Measurements from ENCODE around the gene SMG9. TPM values are rescaled to one million over a fixed set of nuclear protein-coding genes. Genes with fewer than 3 reads are reported as not detected.

Gene SMG9
- total RNA-seq, 2 experiments from 2014 or later = 58.1 to 64.6 TPM

- Mint-ChIP-seq H3K4me3 (peak overlapping the region; percentile 18), H3K36me3 (ENCODE audit: low read depth) (peaks cover 7% of the 10 kb centered on the region), H3K4me1 (peaks cover 46% of the 10 kb centered on the region), H3K27ac (peak overlapping the region; percentile 89), H3K9me3 (no peaks in the 10 kb centered on the region), H3K27me3 (peaks cover 5% of the 10 kb centered on the region)
- POLR2A ChIA-PET = interaction anchor here (0.7 to 9.4 kb wide), 6 partner anchors 9 to 190 kb away, joined by 3 to 152 read pairs (median 10); partner anchors contain the start of genes IRGQ and SMG9
- peak; percentile 65 for DNase-seq
- CTCF ChIA-PET = interaction anchor here (0.6 to 1.9 kb wide), 10 partner anchors 9 to 190 kb away, joined by 3 to 35 read pairs (median 4); partner anchors contain the start of gene ZNF576
Observed at GRCh38 chr19:43784981-43785808, 30.4 kb upstream of the SMG9 start.

- Mint-ChIP-seq H3K4me1 (peaks cover 52% of the 10 kb centered on the region), H3K9me3 (no peaks in the 10 kb centered on the region), H3K27me3 (peaks cover 5% of the 10 kb centered on the region), H3K4me3 (peak overlapping the region; percentile 64), H3K36me3 (ENCODE audit: low read depth) (peaks cover 13% of the 10 kb centered on the region), H3K27ac (peak overlapping the region; percentile 89)
- DNase-seq = peak; percentile 72
- POLR2A ChIA-PET = interaction anchor here (0.7 to 9.4 kb wide), 5 partner anchors 9 to 189 kb away, joined by 3 to 152 read pairs (median 16); partner anchors contain the start of genes IRGQ and SMG9
- CTCF ChIA-PET = interaction anchor here (0.6 to 1.9 kb wide), 9 partner anchors 14 to 190 kb away, joined by 3 to 35 read pairs (median 4); partner anchors contain the start of gene ZNF576
Observed at GRCh38 chr19:43784241-43784980, 29.6 kb upstream of the SMG9 start.

DNA sequence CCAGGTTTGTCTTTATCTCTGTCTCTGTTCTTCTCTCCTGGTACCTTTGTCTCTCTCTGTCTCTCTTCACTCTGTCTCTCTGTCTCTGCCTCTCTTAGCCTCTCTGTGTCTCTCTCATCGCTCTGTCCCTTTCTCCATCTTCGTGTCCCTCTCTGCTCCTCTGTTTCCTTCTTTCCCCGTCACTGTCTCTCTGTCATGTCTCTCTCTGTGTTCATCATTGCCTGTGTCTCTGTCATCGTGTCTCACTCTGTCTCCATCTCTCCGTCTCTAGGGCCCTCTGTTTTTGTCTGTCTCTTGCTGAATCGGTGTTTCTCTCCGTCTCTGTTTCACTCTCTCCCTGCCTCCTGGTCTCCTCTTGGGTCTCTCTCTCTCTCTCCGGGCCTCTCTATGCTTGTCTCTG, 28.9 kb upstream of the SMG9 start:
- Mint-ChIP-seq H3K4me3 (peak overlapping the region; percentile 64), H3K36me3 (ENCODE audit: low read depth) (peaks cover 17% of the 10 kb centered on the region), H3K27ac (peak overlapping the region; percentile 89), H3K4me1 (peaks cover 60% of the 10 kb centered on the region), H3K27me3 (no peaks in the 10 kb centered on the region), H3K9me3 (no peaks in the 10 kb centered on the region)
- ChIA-PET POLR2A (interaction anchor here (2.3 to 9.4 kb wide), 2 partner anchors 16 to 38 kb away, joined by 16 to 152 read pairs; no protein-coding TSS in a partner anchor), CTCF (interaction anchor here (1.4 to 8.6 kb wide), 2 partner anchors 17 to 115 kb away, joined by 3 to 124 read pairs; no protein-coding TSS in a partner anchor)
- DNase-seq = no peak

DNA sequence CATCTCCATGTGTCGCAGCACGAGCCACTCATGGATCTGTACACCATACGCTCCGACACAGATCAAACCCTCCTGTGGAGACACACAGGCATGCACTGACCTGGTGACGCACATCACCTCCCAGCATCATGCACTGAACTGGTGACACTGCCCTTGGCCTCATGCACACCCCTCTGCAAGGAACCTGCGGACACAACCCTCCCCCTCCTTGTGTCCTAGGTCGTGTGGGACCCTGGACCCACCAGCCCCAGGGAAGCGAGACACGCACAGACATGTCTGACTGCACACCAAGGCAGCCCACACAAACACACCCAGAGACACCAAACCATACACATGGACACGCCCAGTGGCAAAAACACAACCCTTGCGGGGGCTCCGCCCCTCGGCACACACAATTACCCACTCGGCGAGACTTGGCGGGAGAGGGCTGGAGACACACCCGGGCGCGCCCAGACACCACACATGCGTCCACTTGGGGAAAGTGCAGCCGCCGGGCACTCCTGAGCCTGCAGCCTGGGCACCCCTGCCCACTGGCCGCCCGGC, 28.0 kb upstream of the SMG9 start:
- Mint-ChIP-seq H3K9me3 (no peaks in the 10 kb centered on the region), H3K4me1 (peaks cover 69% of the 10 kb centered on the region), H3K27ac (peak overlapping the region; percentile 92), H3K27me3 (no peaks in the 10 kb centered on the region), H3K36me3 (ENCODE audit: low read depth) (peaks cover 24% of the 10 kb centered on the region), H3K4me3 (peak overlapping the region; percentile 72)
- POLR2A ChIA-PET = interaction anchor here (9.4 kb wide), 1 partner anchor 15 kb away, joined by 152 read pairs; no protein-coding TSS in a partner anchor
- CTCF ChIA-PET = interaction anchor here (8.6 kb wide), 1 partner anchor 16 kb away, joined by 124 read pairs; no protein-coding TSS in a partner anchor
- no peak for DNase-seq

DNA sequence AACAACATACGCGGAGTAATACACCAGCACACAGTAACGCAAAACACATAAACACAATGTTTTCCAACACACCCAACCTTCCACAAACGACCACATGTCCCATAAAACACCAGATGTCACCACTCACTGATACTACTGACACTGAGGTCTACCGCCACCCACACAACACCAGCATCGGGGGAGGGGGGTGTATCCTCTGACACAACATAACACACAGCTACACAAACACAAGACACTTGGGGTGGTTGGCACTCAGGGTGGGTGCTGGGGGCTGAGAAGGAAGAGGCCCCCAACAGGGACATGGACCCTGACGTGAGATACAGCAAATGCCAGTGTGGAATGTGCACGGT, 27.5 kb upstream of the SMG9 start:
- no peak for DNase-seq
- Mint-ChIP-seq H3K4me1 (peaks cover 73% of the 10 kb centered on the region), H3K9me3 (no peaks in the 10 kb centered on the region), H3K27ac (peak overlapping the region; percentile 92), H3K36me3 (ENCODE audit: low read depth) (peaks cover 27% of the 10 kb centered on the region), H3K4me3 (peak overlapping the region; percentile 72), H3K27me3 (no peaks in the 10 kb centered on the region)
- ChIA-PET CTCF (interaction anchor here (1.8 to 8.6 kb wide), 2 partner anchors 15 to 28 kb away, joined by 10 to 124 read pairs; partner anchors contain the start of gene SMG9), POLR2A (interaction anchor here (1.2 to 9.4 kb wide), 3 partner anchors 15 to 343 kb away, joined by 3 to 152 read pairs (median 149); partner anchors contain the start of gene SMG9)

DNA sequence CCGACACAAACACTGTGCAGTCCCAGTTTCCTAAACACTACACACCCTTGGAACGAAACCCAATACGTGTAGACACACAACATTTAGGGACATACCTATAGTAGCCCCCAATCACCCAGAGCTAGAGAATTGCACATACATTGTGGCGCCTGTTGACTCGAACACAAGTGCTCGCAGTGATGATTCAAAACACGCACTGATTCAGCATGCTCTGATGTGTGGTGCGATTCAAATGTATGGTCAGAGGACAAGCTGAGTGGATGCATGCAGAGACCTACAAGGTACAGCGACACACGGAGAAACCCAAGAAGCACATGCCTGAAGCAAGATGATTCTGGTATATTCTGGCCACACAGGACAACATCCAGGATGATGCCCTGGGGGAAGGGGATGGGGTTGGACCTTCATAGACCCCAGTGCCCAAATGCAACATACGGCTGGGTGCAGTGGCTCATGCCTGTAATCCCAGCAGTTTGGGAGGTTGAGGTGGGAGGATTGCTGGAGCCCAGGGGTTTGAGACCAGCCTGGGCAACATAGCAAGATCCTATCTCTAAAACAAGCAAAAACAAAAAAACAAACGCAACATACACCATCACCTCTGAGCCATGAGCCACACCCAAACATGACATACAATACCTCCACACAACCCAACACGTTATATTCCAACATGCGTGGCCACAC, 27.0 kb upstream of the SMG9 start:
- Mint-ChIP-seq H3K27ac (peak overlapping the region; percentile 92), H3K36me3 (ENCODE audit: low read depth) (peaks cover 31% of the 10 kb centered on the region), H3K9me3 (no peaks in the 10 kb centered on the region), H3K4me1 (peaks cover 79% of the 10 kb centered on the region), H3K4me3 (peak overlapping the region; percentile 72), H3K27me3 (no peaks in the 10 kb centered on the region)
- no peak for DNase-seq
- CTCF ChIA-PET = interaction anchor here (1.3 to 8.6 kb wide), 4 partner anchors 15 to 187 kb away, joined by 3 to 124 read pairs (median 6); partner anchors contain the start of gene SMG9
- POLR2A ChIA-PET = interaction anchor here (1.2 to 9.4 kb wide), 5 partner anchors 14 to 343 kb away, joined by 3 to 152 read pairs (median 18); partner anchors contain the start of genes PLAUR and SMG9

GRCh38 chr19:43780706-43781525, 26.2 kb upstream of the SMG9 start, which contains the start of gene KCNN4:
Gene KCNN4 (minus strand): TSS chr19:43780973. CDS start chr19:43780861, 112 bp downstream.
- no peaks in the 10 kb centered on the region for H3K9me3 Mint-ChIP-seq
- DNase-seq = peak; percentile 84
- peak within 1 kb of the TSS; percentile 92 for H3K27ac Mint-ChIP-seq
- no peaks in the 10 kb centered on the region for H3K27me3 Mint-ChIP-seq
- H3K4me1 Mint-ChIP-seq = peaks cover 87% of the 10 kb centered on the region
- POLR2A ChIA-PET = interaction anchor here (0.7 to 9.4 kb wide), 8 partner anchors 9 to 342 kb away, joined by 3 to 152 read pairs (median 10); partner anchors contain the start of genes PLAUR and SMG9
- H3K36me3 Mint-ChIP-seq (ENCODE audit: low read depth) = peaks cover 36% of the 10 kb centered on the region
- H3K4me3 Mint-ChIP-seq = peak within 1 kb of the TSS; percentile 72
- CTCF ChIA-PET = interaction anchor here (0.6 to 8.6 kb wide), 9 partner anchors 14 to 345 kb away, joined by 3 to 124 read pairs (median 4); partner anchors contain the start of gene SMG9

DNA sequence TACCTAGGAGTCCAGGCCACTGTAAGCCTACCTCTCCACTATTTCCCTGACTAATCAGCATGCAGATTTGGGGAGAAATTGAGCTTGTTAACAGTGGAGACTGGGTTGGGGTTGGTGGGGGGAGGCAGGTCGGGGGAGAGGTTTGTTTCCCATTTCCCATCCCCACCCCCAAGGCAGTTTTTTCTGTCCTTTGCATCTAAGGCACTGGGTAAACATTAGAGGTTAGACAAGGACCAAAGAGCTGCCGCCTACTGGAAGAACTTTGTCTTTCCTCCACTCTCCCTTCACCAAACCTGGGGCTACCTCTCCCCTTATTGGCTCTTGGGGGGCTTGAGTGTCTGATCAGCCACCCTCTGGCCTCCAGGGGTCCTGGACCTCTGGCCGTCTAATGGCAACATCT, 25.1 kb upstream of the SMG9 start:
- CTCF ChIA-PET = interaction anchor here (0.6 to 8.6 kb wide), 7 partner anchors 13 to 344 kb away, joined by 3 to 124 read pairs (median 4); partner anchors contain the start of gene SMG9
- Mint-ChIP-seq H3K9me3 (no peaks in the 10 kb centered on the region), H3K27me3 (no peaks in the 10 kb centered on the region), H3K4me1 (peaks cover 85% of the 10 kb centered on the region), H3K4me3 (peak overlapping the region; percentile 72), H3K36me3 (ENCODE audit: low read depth) (peaks cover 46% of the 10 kb centered on the region), H3K27ac (peak overlapping the region; percentile 92)
- POLR2A ChIA-PET = interaction anchor here (1.1 to 9.4 kb wide), 6 partner anchors 8 to 111 kb away, joined by 3 to 152 read pairs (median 12); partner anchors contain the start of genes PLAUR and SMG9
- no peak for DNase-seq

DNA sequence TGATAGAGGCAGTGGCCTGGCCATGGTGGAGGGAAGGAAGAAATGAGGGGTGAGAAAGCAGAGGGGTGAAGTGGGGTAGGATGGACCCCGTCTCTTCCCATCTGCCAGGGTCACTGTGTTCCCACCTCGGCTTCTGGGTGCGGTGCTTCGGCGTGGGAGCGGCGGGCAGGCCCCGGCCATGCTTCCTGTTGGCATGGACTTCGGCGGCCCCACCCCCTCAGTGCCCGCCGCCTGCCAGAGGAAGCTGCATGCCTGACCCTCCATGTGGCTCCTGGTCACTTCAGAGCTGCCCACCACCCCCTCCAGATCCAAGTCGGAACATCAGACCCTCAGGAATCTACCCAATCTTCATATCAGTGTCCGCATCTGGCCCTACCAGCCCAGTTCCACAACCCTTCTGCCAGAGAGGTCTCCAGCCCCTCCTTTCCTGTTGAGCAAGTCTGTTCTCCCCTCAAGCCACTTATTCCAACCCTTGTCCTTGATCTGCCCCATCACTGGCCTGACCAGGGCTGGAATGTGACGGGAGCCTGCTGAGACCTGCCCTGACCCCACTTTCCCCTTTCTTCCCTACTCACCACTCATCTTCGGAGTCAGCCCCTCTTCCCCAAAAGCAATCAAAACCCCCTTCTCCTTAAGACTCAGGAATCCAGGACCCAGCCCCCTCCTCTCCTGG, 24.5 kb upstream of the SMG9 start:
- POLR2A ChIA-PET = interaction anchor here (1.1 to 9.4 kb wide), 6 partner anchors 12 to 110 kb away, joined by 3 to 152 read pairs (median 12); partner anchors contain the start of genes PLAUR and SMG9
- peak overlapping the region; percentile 72 for H3K4me3 Mint-ChIP-seq
- no peaks in the 10 kb centered on the region for H3K27me3 Mint-ChIP-seq
- CTCF ChIA-PET = interaction anchor here (0.7 to 8.6 kb wide), 8 partner anchors 12 to 111 kb away, joined by 3 to 124 read pairs (median 8); partner anchors contain the start of gene SMG9
- peaks cover 79% of the 10 kb centered on the region for H3K4me1 Mint-ChIP-seq
- DNase-seq = no peak
- H3K9me3 Mint-ChIP-seq = no peaks in the 10 kb centered on the region
- peaks cover 48% of the 10 kb centered on the region for H3K36me3 Mint-ChIP-seq (ENCODE audit: low read depth)
- peak overlapping the region; percentile 92 for H3K27ac Mint-ChIP-seq

DNA sequence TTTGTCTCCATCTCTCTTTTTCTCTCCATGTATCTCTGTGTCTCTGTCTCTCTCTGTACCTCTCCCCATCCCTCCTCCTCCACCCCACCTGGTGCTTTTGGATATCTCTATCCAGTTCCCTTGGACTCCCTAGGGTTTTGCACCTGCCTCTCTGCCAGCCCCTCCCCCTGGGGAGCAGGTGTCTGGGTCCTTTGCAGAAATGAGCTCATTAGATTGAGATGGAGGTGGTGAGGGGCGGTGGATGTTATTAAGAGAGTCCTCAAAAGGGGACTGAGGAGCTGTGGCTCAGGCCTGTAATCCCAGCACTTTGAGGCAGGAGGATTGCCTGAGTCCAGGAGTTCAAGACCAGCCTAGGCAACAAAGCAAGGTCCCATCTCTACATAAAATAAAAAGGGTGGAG, 23.9 kb upstream of the SMG9 start:
- CTCF ChIA-PET = interaction anchor here (0.6 to 8.6 kb wide), 6 partner anchors 12 to 209 kb away, joined by 3 to 124 read pairs (median 5); partner anchors contain the start of gene SMG9
- H3K27me3 Mint-ChIP-seq = no peaks in the 10 kb centered on the region
- H3K4me3 Mint-ChIP-seq = peak overlapping the region; percentile 72
- peaks cover 73% of the 10 kb centered on the region for H3K4me1 Mint-ChIP-seq
- H3K9me3 Mint-ChIP-seq = no peaks in the 10 kb centered on the region
- POLR2A ChIA-PET = interaction anchor here (1.3 to 9.4 kb wide), 3 partner anchors 11 to 33 kb away, joined by 4 to 152 read pairs (median 149); partner anchors contain the start of gene SMG9
- peaks cover 52% of the 10 kb centered on the region for H3K36me3 Mint-ChIP-seq (ENCODE audit: low read depth)
- no peak for DNase-seq
- H3K27ac Mint-ChIP-seq = peak overlapping the region; percentile 92

All from activated CD4-positive, alpha-beta memory T cell treated with anti-CD3 and anti-CD28 coated beads, Interleukin-2, amount 10 ng/mL, durations not matched to agents 7 days and 5 days (primary cell).